WI38 (cell line): Measurements from ENCODE around the gene MAP3K1.

Experiments used
- H3K4me3 ChIP-seq: 2 replicates; pipeline ENCODE4 v1.5.1; 2011; ENCODE audit warnings: low read depth, mild to moderate bottlenecking, control low read depth, low read length
- TF ChIP-seq, protein P1 (sequence below): IDR thresholded peaks from 2 replicates; pipeline ENCODE4 v1.5.1; 2012; ENCODE audit warnings: low read depth, mild to moderate bottlenecking, control low read depth, low read length

Gene MAP3K1

DNA sequence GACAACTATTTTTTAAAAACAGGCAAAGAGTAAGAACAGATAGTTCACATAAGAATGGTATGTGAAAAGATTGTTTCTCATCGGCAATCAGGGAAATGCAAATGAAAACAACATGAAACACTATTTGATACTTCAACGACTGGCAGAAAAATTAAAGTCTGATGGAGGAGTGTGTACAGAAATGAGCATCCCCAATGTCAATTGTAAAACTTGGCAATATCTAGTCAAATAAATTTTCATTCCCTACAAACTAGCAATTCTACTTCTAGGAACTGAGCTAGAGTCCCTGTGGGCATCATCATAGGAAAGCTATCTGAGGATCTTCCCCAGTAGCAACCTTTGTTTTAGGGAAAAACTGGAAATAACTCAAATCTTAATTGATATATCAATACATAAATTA, 29.0 kb upstream of the MAP3K1 start:
- H3K4me3 ChIP-seq, result no peak overlapping the region
- TF ChIP-seq, protein P1, sequence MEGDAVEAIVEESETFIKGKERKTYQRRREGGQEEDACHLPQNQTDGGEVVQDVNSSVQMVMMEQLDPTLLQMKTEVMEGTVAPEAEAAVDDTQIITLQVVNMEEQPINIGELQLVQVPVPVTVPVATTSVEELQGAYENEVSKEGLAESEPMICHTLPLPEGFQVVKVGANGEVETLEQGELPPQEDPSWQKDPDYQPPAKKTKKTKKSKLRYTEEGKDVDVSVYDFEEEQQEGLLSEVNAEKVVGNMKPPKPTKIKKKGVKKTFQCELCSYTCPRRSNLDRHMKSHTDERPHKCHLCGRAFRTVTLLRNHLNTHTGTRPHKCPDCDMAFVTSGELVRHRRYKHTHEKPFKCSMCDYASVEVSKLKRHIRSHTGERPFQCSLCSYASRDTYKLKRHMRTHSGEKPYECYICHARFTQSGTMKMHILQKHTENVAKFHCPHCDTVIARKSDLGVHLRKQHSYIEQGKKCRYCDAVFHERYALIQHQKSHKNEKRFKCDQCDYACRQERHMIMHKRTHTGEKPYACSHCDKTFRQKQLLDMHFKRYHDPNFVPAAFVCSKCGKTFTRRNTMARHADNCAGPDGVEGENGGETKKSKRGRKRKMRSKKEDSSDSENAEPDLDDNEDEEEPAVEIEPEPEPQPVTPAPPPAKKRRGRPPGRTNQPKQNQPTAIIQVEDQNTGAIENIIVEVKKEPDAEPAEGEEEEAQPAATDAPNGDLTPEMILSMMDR, result no peak

DNA sequence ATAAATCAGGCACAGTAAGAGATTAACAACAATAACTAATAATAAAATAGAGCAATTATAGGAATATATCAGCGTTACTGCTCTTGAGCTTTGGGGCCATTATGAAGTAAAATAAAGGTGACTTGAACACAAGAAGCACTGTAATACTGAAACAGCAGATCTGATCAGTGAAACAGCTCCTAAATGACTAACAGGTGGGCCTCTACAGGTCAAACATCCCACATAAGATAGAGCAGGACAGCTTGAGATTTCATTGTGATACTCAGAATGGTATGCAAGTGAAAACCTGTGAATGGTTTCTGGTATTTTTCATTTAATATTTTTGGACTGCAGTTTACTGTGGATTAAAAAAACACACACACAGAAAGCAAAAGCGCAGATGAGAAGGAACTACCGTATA, 24.0 kb upstream of the MAP3K1 start:
- TF ChIP-seq, protein P1, result no peak

DNA sequence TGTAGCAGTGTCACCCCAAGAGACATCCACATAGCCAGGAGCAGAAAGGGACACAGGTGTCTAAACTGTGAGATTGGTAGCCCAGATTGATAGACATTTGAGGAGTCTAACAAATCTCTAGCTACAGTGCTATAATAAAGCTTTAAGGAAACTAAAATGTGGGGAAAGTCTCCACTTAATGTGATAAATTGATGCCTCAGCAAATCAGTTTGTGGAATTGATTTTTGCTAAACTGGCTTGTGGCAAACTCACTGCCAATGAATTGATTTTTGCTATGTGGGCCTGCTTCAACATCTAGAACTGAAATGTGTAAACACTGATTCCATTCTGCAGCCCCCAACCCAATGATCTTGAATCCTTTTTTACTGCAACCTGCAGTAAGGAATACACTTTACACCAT, 16.8 kb upstream of the MAP3K1 start:
- no peak overlapping the region for H3K4me3 ChIP-seq
- TF ChIP-seq, protein P1, result no peak

More for the DNA sequence above, 24.0 kb upstream of the MAP3K1 start:
- no peak overlapping the region for H3K4me3 ChIP-seq

DNA sequence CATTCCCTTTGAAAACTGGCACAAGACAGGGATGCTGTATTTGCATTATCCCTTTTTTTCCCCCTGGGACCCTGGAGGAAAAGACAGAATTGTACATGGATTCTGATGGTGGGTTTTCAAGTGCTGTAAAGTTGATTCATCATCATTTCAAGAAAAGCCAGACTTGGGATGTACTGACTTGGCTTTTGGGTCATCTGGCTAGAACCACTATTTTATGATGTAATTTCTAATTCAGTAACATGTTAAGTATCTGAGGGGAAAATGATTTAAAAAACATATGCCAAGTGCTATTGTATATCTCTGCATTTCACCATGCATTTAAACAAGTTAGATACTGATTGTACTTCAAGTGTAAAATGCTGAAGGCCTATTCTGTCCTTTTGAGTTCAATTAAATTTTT, 15.2 kb upstream of the MAP3K1 start:
- TF ChIP-seq, protein P1, result no peak
- no peak overlapping the region for H3K4me3 ChIP-seq

DNA sequence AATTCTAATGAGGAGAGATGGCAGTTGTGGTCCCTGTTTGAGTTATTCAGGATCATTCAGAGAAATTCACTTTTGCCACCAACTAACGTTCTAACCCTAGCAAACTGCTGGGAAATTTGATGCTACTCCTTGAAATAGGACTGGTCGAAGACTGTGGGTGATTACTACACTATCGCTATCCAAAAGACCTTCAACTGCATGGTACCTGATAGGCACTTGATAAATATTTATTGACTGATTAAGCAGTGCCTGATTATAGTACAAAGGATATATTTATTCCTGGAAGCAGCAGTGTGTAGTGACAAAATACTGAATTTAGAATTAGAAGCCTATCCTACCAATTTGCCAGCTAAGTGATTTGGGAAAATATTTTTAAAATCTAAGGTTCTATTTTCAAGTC, 14.1 kb upstream of the MAP3K1 start:
- TF ChIP-seq, protein P1, result no peak
- no peak overlapping the region for H3K4me3 ChIP-seq

DNA sequence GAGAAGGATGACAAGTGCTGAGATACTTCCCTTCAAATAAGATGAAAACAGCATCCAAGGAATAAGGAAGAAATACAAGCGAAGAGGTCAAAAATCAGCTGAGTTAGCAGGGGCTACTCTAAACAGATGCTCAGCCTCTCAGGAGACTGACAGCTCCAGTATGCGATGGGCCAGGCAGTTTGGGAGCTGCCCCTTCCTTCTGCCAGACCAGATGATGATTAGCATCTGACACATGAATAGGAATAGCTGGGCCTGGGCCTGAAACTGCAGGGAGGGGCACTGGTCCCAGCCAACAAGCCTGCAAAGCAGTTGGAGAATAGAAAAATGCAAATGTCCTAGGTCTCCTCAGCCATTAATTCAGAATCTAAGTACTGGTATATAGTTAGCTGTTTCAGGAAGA, 13.1 kb upstream of the MAP3K1 start:
- no peak overlapping the region for H3K4me3 ChIP-seq
- TF ChIP-seq, protein P1, result no peak

DNA sequence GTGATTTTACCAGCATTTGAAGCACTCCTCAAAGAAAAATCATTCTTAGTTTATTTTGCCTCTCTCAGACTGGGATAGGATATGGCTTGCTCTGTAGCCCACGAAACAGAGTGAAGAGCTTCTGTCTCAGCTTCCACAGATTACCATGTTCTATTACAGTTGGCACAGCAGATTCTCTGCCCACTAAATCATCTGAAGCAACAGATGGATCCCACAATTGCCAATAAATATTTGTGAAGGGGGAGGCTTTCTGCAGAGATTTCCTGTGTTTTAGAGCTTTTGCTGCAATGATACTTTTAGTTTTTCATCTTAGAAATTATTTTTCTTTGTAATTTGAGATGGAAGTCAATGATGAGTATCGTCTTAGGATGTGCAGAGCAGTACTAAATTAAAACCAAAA, 12.3 kb upstream of the MAP3K1 start:
- TF ChIP-seq, protein P1, result no peak
- H3K4me3 ChIP-seq, result no peak overlapping the region
